HG02623 (cell line): ENCODE results near the gene SLAMF1.
"Not testable (repeated sequence)": the region's sequence is repeated elsewhere in the genome, so short reads cannot be mapped to it uniquely, and the experiment has no call there.

Experiments used
- ATAC-seq: cut with Tn5 transposase; IDR thresholded peaks from one replicate; pipeline ENCODE4 v1.9.1; 2021; ENCODE audit warnings: moderate library complexity; ENCODE audit not compliant: unreplicated experiment

The SLAMF1 gene

GRCh38 chr1:160607011-160607671 is 39.7 kb downstream of the SLAMF1 start:
- peak; percentile 67 for ATAC-seq

- ATAC-seq: no peak
These were observed 40.2 kb downstream of the SLAMF1 start for GRCh38 chr1:160606611-160607010.

- no peak for ATAC-seq
These were observed 40.9 kb downstream of the SLAMF1 start for GRCh38 chr1:160605792-160606479.

GRCh38 chr1:160605205-160605604 is 41.6 kb downstream of the SLAMF1 start:
- ATAC-seq: no peak

- no peak for ATAC-seq
These were observed 49.1 kb downstream of the SLAMF1 start for GRCh38 chr1:160597705-160598104.

GRCh38 chr1:160597051-160597450 is 49.8 kb downstream of the SLAMF1 start:
- no peak for ATAC-seq

- ATAC-seq: no peak
These were observed 56.4 kb downstream of the SLAMF1 start for GRCh38 chr1:160590488-160590887.

GRCh38 chr1:160588468-160588867 is 58.4 kb downstream of the SLAMF1 start:
- no peak for ATAC-seq

- no peak for ATAC-seq
These were observed 62.1 kb downstream of the SLAMF1 start for GRCh38 chr1:160584784-160585183.

- not testable (repeated sequence) for ATAC-seq
These were observed 63.9 kb downstream of the SLAMF1 start for GRCh38 chr1:160582976-160583375.

- ATAC-seq: no peak
These were observed 64.9 kb downstream of the SLAMF1 start for GRCh38 chr1:160581961-160582360.

GRCh38 chr1:160580221-160580812 is 66.5 kb downstream of the SLAMF1 start:
- no peak for ATAC-seq

GRCh38 chr1:160579216-160579701 is 67.6 kb downstream of the SLAMF1 start, which contains the start of gene CD84:
Gene CD84 (minus strand): TSS chr1:160579496. CDS start chr1:160579437, 59 bp downstream.
- no peak for ATAC-seq

- ATAC-seq: no peak
These were observed 68.2 kb downstream of the SLAMF1 start for GRCh38 chr1:160578525-160579191.

GRCh38 chr1:160578175-160578524 is 68.7 kb downstream of the SLAMF1 start:
- ATAC-seq: no peak

GRCh38 chr1:160577671-160578070 is 69.2 kb downstream of the SLAMF1 start:
- ATAC-seq: no peak

GRCh38 chr1:160576884-160577283 is 70.0 kb downstream of the SLAMF1 start:
- no peak for ATAC-seq

- ATAC-seq: peak; percentile 39
These were observed 70.5 kb downstream of the SLAMF1 start for GRCh38 chr1:160576390-160576789.

GRCh38 chr1:160575112-160575664 is 71.7 kb downstream of the SLAMF1 start:
- ATAC-seq: no peak

- no peak for ATAC-seq
These were observed 76.0 kb downstream of the SLAMF1 start for GRCh38 chr1:160570840-160571239.

GRCh38 chr1:160569806-160570205 is 77.0 kb downstream of the SLAMF1 start:
- no peak for ATAC-seq
